ENCODE data around the gene S100PBP. TPM values are rescaled to one million over a fixed set of nuclear protein-coding genes. Genes with fewer than 3 reads are reported as not detected.
"Not testable (repeated sequence)": the region's sequence is repeated elsewhere in the genome, so short reads cannot be mapped to it uniquely, and the experiment has no call there.

Gene S100PBP
- polyA plus RNA-seq, 1 of the 3 experiments (the other 2 are of a cell fraction): 13.2 TPM

DNA sequence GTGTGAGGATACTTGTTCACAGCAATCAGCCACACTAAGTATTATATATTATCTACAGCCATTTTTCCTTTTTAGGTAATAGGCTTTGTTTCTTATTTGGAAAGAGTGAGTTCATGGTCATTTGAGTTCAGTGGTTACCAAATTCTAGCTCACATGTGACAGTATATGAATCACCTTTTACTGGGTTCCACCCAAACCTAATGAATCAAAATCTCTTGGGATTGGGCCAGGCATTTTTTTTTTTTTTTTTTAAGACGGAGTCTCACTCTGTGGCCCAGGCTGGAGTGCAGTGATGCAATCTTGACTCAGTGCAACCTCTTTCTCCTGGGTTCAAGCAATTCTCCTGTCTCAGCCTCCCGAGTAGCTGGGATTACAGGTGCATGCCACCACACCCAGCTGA is 28.1 kb upstream of the S100PBP start:
- peaks cover 12% of the 10 kb centered on the region; the same call in 1 of the 2 replicates for H3K79me2 ChIP-seq (ENCODE audit: insufficient read depth)
- H3K9ac ChIP-seq; H3K9me3 ChIP-seq; H3F3A ChIP-seq (replicated peaks; ENCODE audit: insufficient read depth); H3K27me3 ChIP-seq (ENCODE audit: insufficient read depth); H4K20me1 ChIP-seq (ENCODE audit: insufficient read depth); H3K4me2 ChIP-seq; H2AFZ ChIP-seq (ENCODE audit: low read depth); H3K9me2 ChIP-seq; DNase-seq; POLR2A ChIA-PET; H3K4me3 ChIP-seq (ENCODE audit: low read depth in 2 of 2, low read length in 1 of 2): not testable (repeated sequence)
- H3K27ac ChIP-seq (ENCODE audit: low read depth in 2 of 2, low read length in 1 of 2): peak overlapping the region in 1 of 2 experiments; percentile 58; a peak in 1 of 4 replicates
- 0 out of 4 replicates have a peak, but pooled peaks cover 0 to 11% of the 10 kb centered on the region in 2 experiments for H3K4me1 ChIP-seq (ENCODE audit: control insufficient read depth in 1 of 2, insufficient read depth in 2 of 2, low read depth in 1 of 2, low read length in 1 of 2)
- CTCF ChIA-PET: interaction anchor here (1.2 kb wide), 1 partner anchor 16 kb away, joined by 3 read pairs; no protein-coding TSS in a partner anchor
- peaks cover 22 to 78% of the 10 kb centered on the region in 2 experiments for H3K36me3 ChIP-seq (replicated peaks in 1 of 2; ENCODE audit: control insufficient read depth in 1 of 2, insufficient read depth in 2 of 2, low read length in 1 of 2)
- TF ChIP-seq PBX3 (IDR thresholded peaks at IDR 0.05) (peak; percentile 62), FOSL2 (IDR thresholded peaks at IDR 0.05; ENCODE audit: borderline replicate concordance, low read depth) (peak; percentile 63), RXRA (IDR thresholded peaks at IDR 0.05; ENCODE audit: borderline replicate concordance, low read depth) (peak; percentile 17; the same call in 1 of the 2 replicates), TCF12 (IDR thresholded peaks at IDR 0.05) (peak; percentile 34; the same call in 1 of the 2 replicates), EP300 (IDR thresholded peaks at IDR 0.05; ENCODE audit: borderline replicate concordance in 1 of 2, low read depth in 1 of 2, low read length in 1 of 2) (peak in 1 of 2 experiments; percentile 40; a peak in 1 of 4 replicates), JUND (IDR thresholded peaks at IDR 0.05) (peak; percentile 51), NFIC (IDR thresholded peaks at IDR 0.05; ENCODE audit: borderline replicate concordance) (peak; percentile 76; the same call in 1 of the 2 replicates)
- 55% methylated on average over 2 of the region's 2 CpGs for WGBS (ENCODE audit: low lambda C conversion rate)

DNA sequence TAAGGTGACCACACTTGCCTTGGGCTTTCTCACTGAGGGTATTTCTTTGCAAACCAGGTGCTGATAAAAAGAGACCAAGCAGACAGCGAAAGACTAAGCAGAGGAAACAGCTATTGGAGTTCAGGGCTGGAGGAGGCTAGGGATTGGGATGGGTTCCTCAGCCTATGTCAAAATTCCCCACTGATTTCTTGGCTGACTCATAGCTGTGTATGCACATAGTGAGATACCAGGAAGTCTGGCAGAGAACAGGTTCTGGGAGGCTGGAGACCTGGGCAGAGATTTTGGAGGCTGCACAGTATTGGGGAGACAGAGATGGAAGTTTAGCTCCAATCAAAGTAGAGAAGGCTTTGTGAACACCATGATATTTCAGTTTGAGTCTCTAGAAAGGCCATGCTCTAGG is 25.6 kb upstream of the S100PBP start:
- Histone ChIP-seq H2AFZ (ENCODE audit: low read depth) (no peak overlapping the region), H3K36me3 (replicated peaks in 1 of 2; ENCODE audit: control insufficient read depth in 1 of 2, insufficient read depth in 2 of 2, low read length in 1 of 2) (peaks cover 8 to 77% of the 10 kb centered on the region in 2 experiments), H3K9me3 (no peaks in the 10 kb centered on the region), H3K4me2 (no peak overlapping the region), H3K4me3 (ENCODE audit: low read depth in 2 of 2, low read length in 1 of 2) (no peak overlapping the region), H3K9me2 (no peaks in the 10 kb centered on the region), H4K20me1 (ENCODE audit: insufficient read depth) (no peaks in the 10 kb centered on the region), H3K9ac (no peak overlapping the region), H3K4me1 (ENCODE audit: control insufficient read depth in 1 of 2, insufficient read depth in 2 of 2, low read depth in 1 of 2, low read length in 1 of 2) (0 out of 4 replicates have a peak, but pooled peaks cover 0 to 11% of the 10 kb centered on the region in 2 experiments), H3F3A (replicated peaks; ENCODE audit: insufficient read depth) (peaks cover 10% of the 10 kb centered on the region), H3K27ac (ENCODE audit: low read depth in 2 of 2, low read length in 1 of 2) (no peak overlapping the region), H3K27me3 (ENCODE audit: insufficient read depth) (no peaks in the 10 kb centered on the region), H3K79me2 (ENCODE audit: insufficient read depth) (peaks cover 14% of the 10 kb centered on the region; the same call in 1 of the 2 replicates)
- WGBS (ENCODE audit: low lambda C conversion rate): 100% methylated on average over 1 of the region's 1 CpG
- DNase-seq: no peak
- no peak for TF ChIP-seq GABPA (IDR thresholded peaks at IDR 0.05; ENCODE audit: low read depth)
- peak; percentile 11; the same call in 1 of the 2 replicates for TF ChIP-seq FOSL2 (IDR thresholded peaks at IDR 0.05; ENCODE audit: borderline replicate concordance, low read depth)
- ChIA-PET POLR2A (no interaction called here), CTCF (interaction anchor here (1.2 to 2.9 kb wide), 3 partner anchors 16 to 80 kb away, joined by 3 to 16 read pairs (median 3); no protein-coding TSS in a partner anchor)

DNA sequence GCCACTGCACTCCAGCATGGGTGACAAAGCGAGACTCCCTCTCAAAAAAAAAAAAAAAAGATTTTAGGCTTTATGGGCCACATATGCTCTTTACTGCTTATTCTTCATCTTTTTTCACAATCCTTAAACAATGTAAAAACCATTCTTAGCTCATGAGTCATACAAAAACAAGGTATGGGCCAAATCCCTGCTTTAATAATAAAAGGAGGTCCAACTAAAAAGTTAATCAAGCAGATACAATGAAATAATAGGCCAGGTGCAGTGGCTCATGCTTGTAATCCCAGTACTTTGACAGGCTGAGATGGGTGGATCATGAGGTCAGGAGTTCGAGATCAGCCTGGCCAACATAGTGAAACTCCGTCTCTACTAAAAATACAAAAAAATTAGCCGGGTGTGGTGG is 21.7 kb upstream of the S100PBP start:
- H3K4me1 ChIP-seq (ENCODE audit: control insufficient read depth in 1 of 2, insufficient read depth in 2 of 2, low read depth in 1 of 2, low read length in 1 of 2); H3K27me3 ChIP-seq (ENCODE audit: insufficient read depth); H4K20me1 ChIP-seq (ENCODE audit: insufficient read depth); DNase-seq; H3K9me2 ChIP-seq; H2AFZ ChIP-seq (ENCODE audit: low read depth); H3K4me3 ChIP-seq (ENCODE audit: low read depth in 2 of 2, low read length in 1 of 2); H3K9me3 ChIP-seq; H3K4me2 ChIP-seq; H3K9ac ChIP-seq: not testable (repeated sequence)
- CTCF ChIA-PET: interaction anchor here (0.6 kb wide), 1 partner anchor 82 kb away, joined by 3 read pairs; no protein-coding TSS in a partner anchor
- H3K27ac ChIP-seq (ENCODE audit: low read depth in 2 of 2, low read length in 1 of 2): peak overlapping the region in 1 of 2 experiments; percentile 43; a peak in 2 of 4 replicates
- peaks cover 25% of the 10 kb centered on the region for H3F3A ChIP-seq (replicated peaks; ENCODE audit: insufficient read depth)
- TF ChIP-seq FOSL2 (IDR thresholded peaks at IDR 0.05; ENCODE audit: borderline replicate concordance, low read depth) (peak; percentile 19; the same call in 1 of the 2 replicates), JUND (IDR thresholded peaks at IDR 0.05) (peak; percentile 58)
- WGBS (ENCODE audit: low lambda C conversion rate): 93% methylated on average over 4 of the region's 4 CpGs
- POLR2A ChIA-PET: interaction anchor here (0.6 kb wide), 1 partner anchor 17 kb away, joined by 3 read pairs; no protein-coding TSS in a partner anchor
- peaks cover 13 to 74% of the 10 kb centered on the region in 2 experiments for H3K36me3 ChIP-seq (replicated peaks in 1 of 2; ENCODE audit: control insufficient read depth in 1 of 2, insufficient read depth in 2 of 2, low read length in 1 of 2)
- peaks cover 14% of the 10 kb centered on the region for H3K79me2 ChIP-seq (ENCODE audit: insufficient read depth)

All from SK-N-SH (cell line).